A549 (cell line): ENCODE measurements around the gene OR51B2. TPM values are rescaled to one million over a fixed set of nuclear protein-coding genes. Genes with fewer than 3 reads are reported as not detected.
"Not testable (repeated sequence)": the region's sequence is repeated elsewhere in the genome, so short reads cannot be mapped to it uniquely, and the experiment has no call there.

Experiments used
- ATAC-seq, 2 experiments: fragments of 200-7000 bp in 1 of 2; fragments of >200 bp in 1 of 2; cut with Nextera tagmentation in 1 of 2; cut with Tn5 transposase in 1 of 2; 3 replicates each; pipeline versions ENCODE4 v1.8.0 to v1.9.1; 2018 to 2020; ENCODE audit warnings: mild to moderate bottlenecking in 1 of 2, moderate library complexity in 1 of 2
- CTCF ChIA-PET: fragments of 300-600 bp; sonication (Branson Sonifier 250); formaldehyde crosslinking; extraction: SDS; loops from one replicate; lab custom pipeline; 2021; ENCODE audit warnings: antibody characterized with exemption, inconsistent platforms; lab: Yijun Ruan, JAX
- POLR2A ChIA-PET: fragments of 350-600 bp; formaldehyde crosslinking; extraction: SDS; loops from one replicate; lab custom pipeline; 2021; ENCODE audit warnings: antibody characterized with exemption, inconsistent platforms; lab: Yijun Ruan, JAX
- DNase-seq, 2 experiments: peaks; one replicate each; pipeline versions ENCODE4 v3.0.0 to v3.0.0-alpha.2; 2011 to 2016; ENCODE audit warnings: low read depth in 1 of 2, low spot score in 1 of 2
- FAIRE-seq: peaks from 2 replicates; lab custom pipeline; 2011; peaks lifted over from hg19 to GRCh38; lab: Jason Lieb, UNC
- H3K27ac ChIP-seq, 2 experiments: fragments of >200 bp; sonication (Bioruptor Twin); formaldehyde crosslinking; 3 replicates each; pipeline ENCODE4 v1.5.1; 2016 to 2017
- H3K4me1 ChIP-seq: fragments of >200 bp; sonication (Bioruptor Twin); formaldehyde crosslinking; 3 replicates; pipeline ENCODE4 v1.6.1; 2016
- H3K4me2 ChIP-seq: fragments of >200 bp; sonication (Bioruptor Twin); formaldehyde crosslinking; 3 replicates; pipeline ENCODE4 v1.6.1; 2016
- H3K4me3 ChIP-seq: fragments of >200 bp; sonication (Bioruptor Twin); formaldehyde crosslinking; 3 replicates; pipeline ENCODE4 v1.5.1; 2016
- H3K9me3 ChIP-seq: fragments of >200 bp; sonication (Bioruptor Twin); formaldehyde crosslinking; 3 replicates; pipeline ENCODE4 v1.6.1; 2016
- CBX2 ChIP-seq: fragments of 200-600 bp; sonication (generic); IDR thresholded peaks from 2 replicates; pipeline ENCODE4 v1.6.1; 2016; ENCODE audit warnings: low read depth, mild to moderate bottlenecking, borderline replicate concordance
- CHD2 ChIP-seq: fragments of 150-350 bp; IDR thresholded peaks from 2 replicates; pipeline ENCODE4 v1.6.1; 2014; ENCODE audit warnings: low read length; ENCODE audit not compliant: partially characterized antibody
- CHD4 ChIP-seq: fragments of 200-600 bp; sonication (generic); IDR thresholded peaks from 2 replicates; pipeline ENCODE4 v1.6.1; 2016; ENCODE audit warnings: antibody characterized with exemption, mild to moderate bottlenecking, borderline replicate concordance
- CTCF ChIP-seq: fragments of >200 bp; sonication (Bioruptor Twin); formaldehyde crosslinking; IDR thresholded peaks from 3 replicates; pipeline ENCODE4 v1.5.1; 2016
- ELK1 ChIP-seq: fragments of 150-350 bp; IDR thresholded peaks from 2 replicates; pipeline ENCODE4 v1.6.1; 2014; ENCODE audit warnings: low read depth, mild to moderate bottlenecking, low read length
- ESRRA ChIP-seq: fragments of 150-350 bp; IDR thresholded peaks from 2 replicates; pipeline ENCODE4 v1.6.1; 2014; ENCODE audit warnings: mild to moderate bottlenecking, low read length, borderline replicate concordance
- FOSL2 ChIP-seq, 2 experiments: fragments of 450-650 bp in 1 of 2; fragments of >200 bp in 1 of 2; sonication (Bioruptor Twin) in 1 of 2; formaldehyde crosslinking; IDR thresholded peaks; 2 replicates each; pipeline versions ENCODE4 v1.5.0 to v1.6.1; 2016 to 2020; ENCODE audit warnings: mild to moderate bottlenecking in 1 of 2, moderate library complexity in 1 of 2
- GATA3 ChIP-seq: IDR thresholded peaks from 2 replicates; pipeline ENCODE4 v1.6.1; 2012; ENCODE audit warnings: borderline replicate concordance
- HOXA7 ChIP-seq: fragments of 250-450 bp; sonication (Bioruptor Pico); IDR thresholded peaks from 2 replicates; pipeline ENCODE4 v1.5.0; 2020; ENCODE audit warnings: mild to moderate bottlenecking, moderate library complexity
- HOXB13 ChIP-seq: fragments of 250-450 bp; sonication (Bioruptor Pico); IDR thresholded peaks from 2 replicates; pipeline ENCODE4 v1.5.0; 2020; ENCODE audit warnings: low read depth, mild to moderate bottlenecking, moderate library complexity
- HOXB5 ChIP-seq: fragments of 250-450 bp; sonication (Bioruptor Pico); IDR thresholded peaks from 2 replicates; pipeline ENCODE4 v1.5.0; 2020; ENCODE audit warnings: mild to moderate bottlenecking, moderate library complexity
- JUNB ChIP-seq: fragments of >200 bp; sonication (Bioruptor Twin); formaldehyde crosslinking; IDR thresholded peaks from 2 replicates; pipeline ENCODE4 v1.6.1; 2016
- MAX ChIP-seq: IDR thresholded peaks from 2 replicates; pipeline ENCODE4 v1.6.1; 2012
- MAZ ChIP-seq: fragments of 150-350 bp; IDR thresholded peaks from 2 replicates; pipeline ENCODE4 v1.6.1; 2014; ENCODE audit warnings: antibody characterized with exemption, low read depth, low read length, borderline replicate concordance
- PHF8 ChIP-seq: fragments of 200-600 bp; sonication (generic); IDR thresholded peaks from 2 replicates; pipeline ENCODE4 v1.6.1; 2016; ENCODE audit warnings: low read depth, mild to moderate bottlenecking, antibody characterized with exemption, moderate library complexity, borderline replicate concordance
- RARB ChIP-seq: fragments of 250-450 bp; sonication (Bioruptor Pico); IDR thresholded peaks from 2 replicates; pipeline ENCODE4 v1.8.0; 2021; ENCODE audit warnings: mild to moderate bottlenecking, moderate library complexity
- REST ChIP-seq: fragments of 200-600 bp; sonication (generic); IDR thresholded peaks from 2 replicates; pipeline ENCODE4 v1.6.1; 2016; ENCODE audit warnings: antibody characterized with exemption, mild to moderate bottlenecking, moderate library complexity
- SMC3 ChIP-seq: fragments of >200 bp; sonication (Bioruptor Twin); formaldehyde crosslinking; IDR thresholded peaks from 3 replicates; pipeline ENCODE4 v1.6.1; 2018; ENCODE audit warnings: inconsistent platforms
- SREBF2 ChIP-seq: fragments of 450-650 bp; IDR thresholded peaks from 2 replicates; pipeline ENCODE4 v1.6.1; 2014; ENCODE audit warnings: mild to moderate bottlenecking, moderate library complexity
- TFCP2L1 ChIP-seq: fragments of 250-450 bp; sonication (Bioruptor Pico); IDR thresholded peaks from 2 replicates; pipeline ENCODE4 v1.5.0; 2021; ENCODE audit warnings: mild to moderate bottlenecking
- ZC3H11A ChIP-seq: fragments of 450-650 bp; IDR thresholded peaks from 2 replicates; pipeline ENCODE4 v1.6.1; 2014; ENCODE audit warnings: antibody characterized with exemption, mild to moderate bottlenecking
- ZFP36 ChIP-seq: fragments of 450-650 bp; IDR thresholded peaks from 2 replicates; pipeline ENCODE4 v1.6.1; 2014; ENCODE audit warnings: borderline replicate concordance; ENCODE audit not compliant: partially characterized antibody
- WGBS: methylation state at CpG from one replicate; pipeline ENCODE4 v1.1.6; 2017; ENCODE audit errors: missing lambda C conversion rate; 5-methylcytosine and 5-hydroxymethylcytosine counted together
- polyA plus RNA-seq, 4 experiments: library from polyadenylated mRNA; depleted of rRNA in 3 of 4; stranded (reverse); fragments of >200 nt; fragmentation: RNase III in 1 of 4; extraction: RNeasy Plus Mini Kit Qiagen cat#74134 plus additional on column Dnase treatment in 1 of 4; gene quantifications; 2 replicates in 3 of 4; 3 replicates in 1 of 4; pipeline ENCODE4 v1.2.3, GENCODE V29; 2011 to 2017

The OR51B2 gene
- polyA plus RNA-seq, 2 of the 4 experiments (the other 2 are of a cell fraction), result not detected

GRCh38 chr11:5366856-5367255 is 42.8 kb upstream of the OR51B2 start:
- no peaks in the 10 kb centered on the region for H3K9me3 ChIP-seq
- DNase-seq, result no peak
- CTCF ChIA-PET, result interaction anchor here (1.0 to 1.3 kb wide), 2 partner anchors 21 to 242 kb away, joined by 3 to 4 read pairs; no protein-coding TSS in a partner anchor
- H3K4me2 ChIP-seq, result no peak overlapping the region
- WGBS, result 10% methylated on average over 1 of the region's 1 CpG
- TF ChIP-seq CHD4, result no peak
- TF ChIP-seq JUNB, result no peak
- TF ChIP-seq MAX, result no peak
- no peak for TF ChIP-seq RARB (CRISPR knock-in tag)
- no peak for TF ChIP-seq PHF8
- TF ChIP-seq ESRRA, result no peak
- POLR2A ChIA-PET, result no interaction called here
- ATAC-seq, result no peak
- no peak for FAIRE-seq
- no peaks in the 10 kb centered on the region for H3K4me1 ChIP-seq
- no peak overlapping the region for H3K27ac ChIP-seq
- no peak overlapping the region for H3K4me3 ChIP-seq

GRCh38 chr11:5366365-5366764 is 42.3 kb upstream of the OR51B2 start:
- H3K4me3 ChIP-seq, DNase-seq, FAIRE-seq, H3K9me3 ChIP-seq, POLR2A ChIA-PET, H3K27ac ChIP-seq, ATAC-seq, H3K4me2 ChIP-seq, H3K4me1 ChIP-seq: not testable (repeated sequence)
- 60% methylated on average over 6 of the region's 6 CpGs for WGBS
- CTCF ChIA-PET, result interaction anchor here (1.0 to 1.3 kb wide), 2 partner anchors 20 to 241 kb away, joined by 3 to 4 read pairs; no protein-coding TSS in a partner anchor

- WGBS, result 8% methylated on average over 2 of the region's 2 CpGs
- Histone ChIP-seq H3K27ac (no peak overlapping the region), H3K4me3 (no peak overlapping the region), H3K4me2 (no peak overlapping the region), H3K9me3 (no peaks in the 10 kb centered on the region), H3K4me1 (no peaks in the 10 kb centered on the region)
- ATAC-seq, result no peak
- FAIRE-seq, result no peak
- ChIA-PET CTCF (interaction anchor here (0.6 to 0.8 kb wide), 2 partner anchors 16 to 808 kb away, joined by 3 read pairs; no protein-coding TSS in a partner anchor), POLR2A (no interaction called here)
- TF ChIP-seq TFCP2L1 (CRISPR knock-in tag), result no peak
- TF ChIP-seq SREBF2, result no peak
- no peak for TF ChIP-seq GATA3
- TF ChIP-seq ZC3H11A, result no peak
- TF ChIP-seq HOXB5 (CRISPR knock-in tag), result no peak
- TF ChIP-seq SMC3, result no peak
- TF ChIP-seq CTCF, result no peak
- TF ChIP-seq REST, result no peak
- TF ChIP-seq MAZ, result no peak
- no peak for TF ChIP-seq CHD2
- TF ChIP-seq RARB (CRISPR knock-in tag), result no peak
- TF ChIP-seq CBX2, result no peak
- no peak for TF ChIP-seq ELK1
- TF ChIP-seq FOSL2 (IDR thresholded peaks at IDR 0.05), result no peak
- no peak for TF ChIP-seq FOSL2 (CRISPR knock-in tag; IDR thresholded peaks at IDR 0.05)
- TF ChIP-seq HOXA7, result no peak
- no peak for TF ChIP-seq ZFP36
- no peak for TF ChIP-seq JUNB
- TF ChIP-seq HOXB13 (CRISPR knock-in tag), result no peak
- no peak for TF ChIP-seq MAX
- DNase-seq, result no peak
Observed at GRCh38 chr11:5364214-5364613, 40.1 kb upstream of the OR51B2 start.
